CD8-positive, alpha-beta memory T cell (primary cell): ENCODE results near the gene MOB3B. TPM values are rescaled to one million over a fixed set of nuclear protein-coding genes. Genes with fewer than 3 reads are reported as not detected.

Source experiments
- CTCF ChIA-PET: fragments of 350-600 bp; sonication (Branson Sonifier 250); formaldehyde crosslinking; loops from one replicate; lab custom pipeline; 2021; ENCODE audit warnings: antibody characterized with exemption; lab: Charles Lee
- POLR2A ChIA-PET: fragments of 350-600 bp; sonication (Branson Sonifier 250); formaldehyde crosslinking; loops from one replicate; lab custom pipeline; 2021; ENCODE audit warnings: antibody characterized with exemption; lab: Charles Lee
- DNase-seq, 5 donors: peaks; one replicate each; pipeline versions ENCODE4 v3.0.0 to v3.0.0-alpha.2; 2020 to 2022; ENCODE audit warnings: mixed read lengths in 1 of 5
- H3K27ac ChIP-seq: one replicate; pipeline ENCODE4 v1.7.0; 2013; ENCODE audit warnings: low read depth, mild to moderate bottlenecking, low read length, moderate library complexity
- H3K27me3 ChIP-seq: 2 replicates; pipeline ENCODE4 v1.7.0; 2013; ENCODE audit warnings: low read length, mild to moderate bottlenecking; ENCODE audit not compliant: insufficient read depth, poor library complexity, severe bottlenecking
- H3K36me3 ChIP-seq: 2 replicates; pipeline ENCODE4 v1.7.0; 2013; ENCODE audit warnings: mild to moderate bottlenecking, low read length, moderate library complexity; ENCODE audit not compliant: insufficient read depth
- H3K4me1 ChIP-seq: 2 replicates; pipeline ENCODE4 v1.7.0; 2013; ENCODE audit warnings: mild to moderate bottlenecking, low read length, moderate library complexity; ENCODE audit not compliant: insufficient read depth
- H3K4me3 ChIP-seq: 2 replicates; pipeline ENCODE4 v1.7.0; 2013; ENCODE audit warnings: mild to moderate bottlenecking, low read length
- H3K9me3 ChIP-seq: 2 replicates; pipeline ENCODE4 v1.7.0; 2013; ENCODE audit warnings: mild to moderate bottlenecking, low read length
- H3K27ac Mint-ChIP-seq, 8 donors: one replicate each; pipeline ENCODE4 v1.8.0; 2020 to 2021; ENCODE audit warnings: mixed read lengths in 8 of 8, mild to moderate bottlenecking in 6 of 8, inconsistent platforms in 3 of 8, moderate library complexity in 3 of 8
- H3K27me3 Mint-ChIP-seq, 2 donors: one replicate each; pipeline ENCODE4 v1.8.0; 2020 to 2021; ENCODE audit warnings: mixed read lengths in 2 of 2, mild to moderate bottlenecking in 1 of 2, moderate library complexity in 1 of 2
- H3K36me3 Mint-ChIP-seq, 3 donors: one replicate each; pipeline ENCODE4 v1.8.0; 2020 to 2021; ENCODE audit warnings: mixed read lengths in 3 of 3, inconsistent platforms in 1 of 3, mild to moderate bottlenecking in 1 of 3
- H3K4me1 Mint-ChIP-seq, 3 donors: one replicate each; pipeline ENCODE4 v1.8.0; 2020 to 2021; ENCODE audit warnings: mixed read lengths in 3 of 3, inconsistent platforms in 1 of 3, mild to moderate bottlenecking in 1 of 3
- H3K4me3 Mint-ChIP-seq, 7 donors: one replicate each; pipeline ENCODE4 v1.8.0; 2020 to 2021; ENCODE audit warnings: mixed read lengths in 7 of 7, mild to moderate bottlenecking in 6 of 7, moderate library complexity in 4 of 7, inconsistent platforms in 2 of 7
- H3K9me3 Mint-ChIP-seq, 5 donors: one replicate each; pipeline ENCODE4 v1.8.0; 2020 to 2022; ENCODE audit warnings: mixed read lengths in 5 of 5, mild to moderate bottlenecking in 3 of 5, moderate library complexity in 2 of 5, inconsistent platforms in 1 of 5
- polyA plus RNA-seq: library from polyadenylated mRNA; unstranded; fragments of 300-500 nt; fragmentation: Illumina TruSeq; gene quantifications from one replicate; pipeline ENCODE4 v1.2.3, GENCODE V29; 2021
- total RNA-seq, 2 experiments: library from RNA; stranded (reverse); gene quantifications; one replicate each; pipeline ENCODE4 v1.2.3, GENCODE V29; 2021

Gene MOB3B
- total and polyA plus RNA-seq, 3 experiments from 2014 or later, result 0.07 to 0.29 (median 0.20) TPM

GRCh38 chr9:27353166-27353473 is 176.5 kb downstream of the MOB3B start:
- no peaks in the 10 kb centered on the region for H3K27me3 ChIP-seq
- H3K9me3 ChIP-seq, result no peaks in the 10 kb centered on the region
- POLR2A ChIA-PET, result no interaction called here
- no peaks in the 10 kb centered on the region for H3K36me3 Mint-ChIP-seq
- H3K27me3 Mint-ChIP-seq, result no peaks in the 10 kb centered on the region
- H3K4me1 ChIP-seq, result no peaks in the 10 kb centered on the region
- CTCF ChIA-PET, result interaction anchor here (0.8 kb wide), 1 partner anchor 20 kb away, joined by 3 read pairs; no protein-coding TSS in a partner anchor
- no peak overlapping the region for H3K27ac Mint-ChIP-seq
- no peaks in the 10 kb centered on the region for H3K36me3 ChIP-seq
- no peak overlapping the region for H3K27ac ChIP-seq
- peaks cover 6 to 12% (median 11%) of the 10 kb centered on the region in 3 donors for H3K4me1 Mint-ChIP-seq
- no peak overlapping the region for H3K4me3 ChIP-seq
- no peak overlapping the region for H3K4me3 Mint-ChIP-seq
- DNase-seq, result no peak
- H3K9me3 Mint-ChIP-seq, result no peaks in the 10 kb centered on the region

GRCh38 chr9:27352457-27353165 is 177.0 kb downstream of the MOB3B start:
- POLR2A ChIA-PET, result no interaction called here
- no peak for DNase-seq
- Mint-ChIP-seq H3K36me3 (no peaks in the 10 kb centered on the region), H3K27ac (no peak overlapping the region), H3K9me3 (no peaks in the 10 kb centered on the region), H3K4me3 (no peak overlapping the region), H3K27me3 (no peaks in the 10 kb centered on the region), H3K4me1 (peaks cover 6 to 12% (median 11%) of the 10 kb centered on the region in 3 donors)
- Histone ChIP-seq H3K4me3 (no peak overlapping the region), H3K27ac (no peak overlapping the region), H3K9me3 (no peaks in the 10 kb centered on the region), H3K4me1 (no peaks in the 10 kb centered on the region), H3K36me3 (no peaks in the 10 kb centered on the region), H3K27me3 (no peaks in the 10 kb centered on the region)
- CTCF ChIA-PET, result no interaction called here

GRCh38 chr9:27351438-27351837 is 178.2 kb downstream of the MOB3B start:
- H3K27ac Mint-ChIP-seq, result no peak overlapping the region

GRCh38 chr9:27350382-27350976 is 179.1 kb downstream of the MOB3B start:
- ChIA-PET CTCF (interaction anchor here (0.7 kb wide), 1 partner anchor 12 kb away, joined by 3 read pairs; no protein-coding TSS in a partner anchor), POLR2A (no interaction called here)
- DNase-seq, result no peak
- H3K36me3 ChIP-seq, result no peaks in the 10 kb centered on the region
- H3K27ac Mint-ChIP-seq, result no peak overlapping the region
- no peaks in the 10 kb centered on the region for H3K36me3 Mint-ChIP-seq
- H3K27ac ChIP-seq, result no peak overlapping the region
- H3K4me1 Mint-ChIP-seq, result peaks cover 6 to 12% (median 11%) of the 10 kb centered on the region in 3 donors
- no peaks in the 10 kb centered on the region for H3K4me1 ChIP-seq
- H3K4me3 ChIP-seq, result no peak overlapping the region
- H3K27me3 Mint-ChIP-seq, result no peaks in the 10 kb centered on the region
- H3K9me3 ChIP-seq, result no peaks in the 10 kb centered on the region
- H3K27me3 ChIP-seq, result no peaks in the 10 kb centered on the region
- no peaks in the 10 kb centered on the region for H3K9me3 Mint-ChIP-seq
- no peak overlapping the region for H3K4me3 Mint-ChIP-seq

More at GRCh38 chr9:27351438-27351837, 178.2 kb downstream of the MOB3B start:
- Histone ChIP-seq H3K36me3 (no peaks in the 10 kb centered on the region), H3K4me1 (no peaks in the 10 kb centered on the region), H3K27me3 (no peaks in the 10 kb centered on the region), H3K4me3 (no peak overlapping the region), H3K27ac (no peak overlapping the region), H3K9me3 (no peaks in the 10 kb centered on the region)
- ChIA-PET POLR2A (no interaction called here), CTCF (no interaction called here)
- DNase-seq, result no peak
- Mint-ChIP-seq H3K27me3 (no peaks in the 10 kb centered on the region), H3K9me3 (no peaks in the 10 kb centered on the region), H3K4me1 (peaks cover 6 to 12% (median 11%) of the 10 kb centered on the region in 3 donors), H3K36me3 (no peaks in the 10 kb centered on the region), H3K4me3 (no peak overlapping the region)

GRCh38 chr9:27349698-27350080 is 179.9 kb downstream of the MOB3B start:
- DNase-seq, result no peak
- Mint-ChIP-seq H3K4me1 (peaks cover 6 to 12% (median 11%) of the 10 kb centered on the region in 3 donors), H3K9me3 (no peaks in the 10 kb centered on the region), H3K27ac (no peak overlapping the region), H3K27me3 (no peaks in the 10 kb centered on the region), H3K36me3 (no peaks in the 10 kb centered on the region), H3K4me3 (no peak overlapping the region)
- H3K27me3 ChIP-seq, result no peaks in the 10 kb centered on the region
- H3K4me3 ChIP-seq, result no peak overlapping the region
- H3K36me3 ChIP-seq, result no peaks in the 10 kb centered on the region
- H3K4me1 ChIP-seq, result no peaks in the 10 kb centered on the region
- ChIA-PET POLR2A (no interaction called here), CTCF (no interaction called here)
- no peaks in the 10 kb centered on the region for H3K9me3 ChIP-seq
- no peak overlapping the region for H3K27ac ChIP-seq

GRCh38 chr9:27348785-27349697 is 180.6 kb downstream of the MOB3B start:
- no peak for DNase-seq
- H3K27me3 Mint-ChIP-seq, result no peaks in the 10 kb centered on the region
- POLR2A ChIA-PET, result no interaction called here
- Histone ChIP-seq H3K9me3 (no peaks in the 10 kb centered on the region), H3K4me1 (no peaks in the 10 kb centered on the region), H3K36me3 (no peaks in the 10 kb centered on the region), H3K4me3 (no peak overlapping the region), H3K27ac (no peak overlapping the region), H3K27me3 (no peaks in the 10 kb centered on the region)
- no peaks in the 10 kb centered on the region for H3K9me3 Mint-ChIP-seq
- no peak overlapping the region for H3K4me3 Mint-ChIP-seq
- no peak overlapping the region for H3K27ac Mint-ChIP-seq
- no peaks in the 10 kb centered on the region for H3K36me3 Mint-ChIP-seq
- peaks cover 6 to 12% (median 11%) of the 10 kb centered on the region in 3 donors for H3K4me1 Mint-ChIP-seq
- CTCF ChIA-PET, result no interaction called here

GRCh38 chr9:27347889-27348288 is 181.7 kb downstream of the MOB3B start:
- no peak overlapping the region for H3K27ac Mint-ChIP-seq
- H3K4me1 Mint-ChIP-seq, result peaks cover 4 to 8% (median 6%) of the 10 kb centered on the region in 3 donors
- H3K9me3 ChIP-seq, result no peaks in the 10 kb centered on the region
- H3K36me3 ChIP-seq, result no peaks in the 10 kb centered on the region
- H3K36me3 Mint-ChIP-seq, result no peaks in the 10 kb centered on the region
- no peak overlapping the region for H3K4me3 ChIP-seq
- ChIA-PET POLR2A (no interaction called here), CTCF (no interaction called here)
- no peak overlapping the region for H3K4me3 Mint-ChIP-seq
- DNase-seq, result no peak
- no peaks in the 10 kb centered on the region for H3K4me1 ChIP-seq
- H3K27me3 ChIP-seq, result no peaks in the 10 kb centered on the region
- no peaks in the 10 kb centered on the region for H3K9me3 Mint-ChIP-seq
- no peaks in the 10 kb centered on the region for H3K27me3 Mint-ChIP-seq
- H3K27ac ChIP-seq, result no peak overlapping the region

- Mint-ChIP-seq H3K4me1 (no peaks in the 10 kb centered on the region), H3K27ac (no peak overlapping the region), H3K27me3 (no peaks in the 10 kb centered on the region), H3K9me3 (no peaks in the 10 kb centered on the region), H3K4me3 (no peak overlapping the region), H3K36me3 (no peaks in the 10 kb centered on the region)
- Histone ChIP-seq H3K27me3 (no peaks in the 10 kb centered on the region), H3K4me3 (no peak overlapping the region), H3K36me3 (no peaks in the 10 kb centered on the region), H3K4me1 (no peaks in the 10 kb centered on the region), H3K27ac (no peak overlapping the region), H3K9me3 (no peaks in the 10 kb centered on the region)
- CTCF ChIA-PET, result interaction anchor here (1.2 kb wide), 1 partner anchor 11 kb away, joined by 3 read pairs; no protein-coding TSS in a partner anchor
- no peak for DNase-seq
- POLR2A ChIA-PET, result no interaction called here
Measured at GRCh38 chr9:27344776-27345175, 184.8 kb downstream of the MOB3B start.
